GM23248 (cell line): ENCODE results near the gene EML1.

ENCODE experiments used
- EZH2 ChIP-seq: fragments of 200-600 bp; sonication (generic); IDR thresholded peaks from 2 replicates; pipeline ENCODE4 v1.6.1; 2018; ENCODE audit warnings: antibody characterized with exemption, mild to moderate bottlenecking; ENCODE audit not compliant: insufficient read depth, poor library complexity, severe bottlenecking
- EZH2phosphoT487 ChIP-seq: fragments of 200-600 bp; sonication (generic); IDR thresholded peaks from 2 replicates; pipeline ENCODE4 v1.6.1; 2018; ENCODE audit warnings: antibody characterized with exemption, moderate library complexity, mild to moderate bottlenecking, low read depth; ENCODE audit not compliant: insufficient read depth

GRCh38 chr14:99839696-99840095 is 46.5 kb downstream of the EML1 start:
- TF ChIP-seq EZH2phosphoT487 (no peak), EZH2 (no peak)
